NCI-H2227 (cell line): Measurements from ENCODE around the gene PSTPIP1.

Experiments
- DNase-seq: peaks from one replicate; lab custom pipeline; 2025; ENCODE audit not compliant: unreplicated experiment; lab: John Stamatoyannopoulos, UW

The PSTPIP1 gene

GRCh38 chr15:77066971-77067690, 72.2 kb downstream of the PSTPIP1 start:
- DNase-seq: no peak

GRCh38 chr15:77067691-77068367, 72.9 kb downstream of the PSTPIP1 start:
- DNase-seq: no peak

GRCh38 chr15:77068633-77069032, 73.7 kb downstream of the PSTPIP1 start:
- no peak for DNase-seq

DNA sequence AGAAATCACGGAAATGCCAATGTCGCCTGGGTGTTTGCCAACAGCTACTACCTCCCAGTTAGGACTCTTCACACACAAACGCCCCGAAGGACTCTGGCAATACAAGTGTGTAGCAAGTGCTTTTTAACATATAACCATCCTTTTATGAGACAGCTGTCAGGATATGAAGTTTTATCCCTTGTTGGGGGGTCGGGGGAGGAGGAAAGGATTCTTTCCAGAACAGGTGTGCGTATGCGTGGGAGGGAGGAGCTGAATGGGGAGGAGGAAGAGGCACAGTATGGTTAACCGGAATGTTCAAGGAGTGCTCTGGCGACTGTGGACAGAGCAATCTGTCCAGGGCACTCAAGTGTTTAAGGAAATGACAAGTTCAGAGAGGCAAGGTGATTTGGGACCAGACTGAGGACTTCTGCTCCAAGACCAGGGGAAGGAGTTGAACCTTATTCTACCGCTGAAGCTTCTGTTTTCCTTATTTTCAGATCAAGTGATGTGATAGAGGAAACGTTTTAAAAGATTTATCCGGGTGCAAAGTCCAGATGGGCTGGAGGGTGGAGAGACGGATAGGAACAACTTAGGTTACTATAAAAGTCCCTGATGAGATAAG, 74.7 kb downstream of the PSTPIP1 start:
- peak; percentile 6 for DNase-seq

DNA sequence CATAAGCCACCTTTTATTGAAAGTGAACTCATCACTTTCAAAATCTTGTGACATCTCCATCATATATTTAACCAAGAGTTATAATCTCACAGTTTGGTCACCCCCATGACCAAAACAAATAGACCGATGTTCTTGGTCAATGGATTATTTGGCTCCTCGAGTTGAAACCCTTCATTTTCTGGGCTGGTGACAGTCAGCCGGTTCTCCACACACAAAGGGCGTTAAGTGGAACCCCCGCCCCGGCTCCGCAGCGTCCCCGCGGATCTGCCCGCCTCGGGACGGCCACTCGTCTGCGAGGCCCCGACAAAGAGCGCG, 75.2 kb downstream of the PSTPIP1 start:
- no peak for DNase-seq

DNA sequence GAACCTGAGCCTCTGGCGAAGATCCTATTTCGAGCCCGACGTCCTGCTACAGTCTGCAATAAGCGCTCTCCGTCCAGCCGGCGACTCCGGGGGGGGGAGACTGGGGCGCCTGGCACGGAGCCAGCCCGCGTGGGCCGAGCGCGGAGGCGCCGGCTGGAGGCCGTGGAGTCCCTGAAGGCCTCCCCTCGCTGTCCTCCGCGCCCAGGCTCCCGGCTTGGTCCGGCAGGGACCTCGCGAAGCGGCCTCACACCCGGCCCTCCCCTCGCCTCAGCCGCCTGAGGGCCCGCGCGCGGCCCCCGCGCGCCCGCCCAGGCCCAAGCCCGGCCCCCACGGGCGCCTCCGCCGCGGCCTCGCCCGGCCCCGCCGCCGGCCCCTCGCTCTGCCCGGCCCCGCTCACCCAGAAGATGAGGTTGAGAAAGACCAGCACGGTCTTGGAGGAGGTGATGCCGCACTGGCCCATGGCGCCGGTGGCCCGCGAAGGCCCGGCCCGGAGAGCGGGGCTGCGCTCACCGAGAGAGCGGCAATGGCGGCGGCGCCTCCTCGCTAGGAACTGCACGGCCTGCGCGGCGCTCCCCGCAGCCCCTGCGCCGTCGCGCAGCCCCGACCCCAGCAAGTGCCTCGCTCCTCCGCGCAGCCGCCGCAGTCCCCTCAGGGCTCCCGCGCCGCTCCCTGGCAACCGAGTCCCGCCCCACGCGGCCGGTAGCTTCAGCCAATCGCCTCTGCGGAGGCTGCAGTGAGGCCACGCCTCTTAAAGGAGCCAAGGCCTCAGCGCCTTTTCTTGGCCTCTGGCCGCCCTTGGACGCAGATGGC, 75.8 kb downstream of the PSTPIP1 start, which contains the start of gene TSPAN3:
TSS of gene TSPAN3 (minus strand) at position 615 of the 810 bp plus-strand sequence. CDS start at position 460, 155 bp downstream.
- DNase-seq: peak; percentile 96

- DNase-seq: no peak
Observed at GRCh38 chr15:77071305-77072223, 76.6 kb downstream of the PSTPIP1 start.

GRCh38 chr15:77074350-77074749, 79.4 kb downstream of the PSTPIP1 start:
- DNase-seq: no peak

GRCh38 chr15:77075528-77075927, 80.6 kb downstream of the PSTPIP1 start:
- DNase-seq: peak; percentile 34

- DNase-seq: no peak
Observed at GRCh38 chr15:77076323-77076915, 81.5 kb downstream of the PSTPIP1 start.

- DNase-seq: no peak
Observed at GRCh38 chr15:77081971-77082370, 87.0 kb downstream of the PSTPIP1 start.

GRCh38 chr15:77083381-77084160, 88.6 kb downstream of the PSTPIP1 start:
- DNase-seq: peak; percentile 86

- no peak for DNase-seq
Observed at GRCh38 chr15:77084436-77084835, 89.5 kb downstream of the PSTPIP1 start.

DNA sequence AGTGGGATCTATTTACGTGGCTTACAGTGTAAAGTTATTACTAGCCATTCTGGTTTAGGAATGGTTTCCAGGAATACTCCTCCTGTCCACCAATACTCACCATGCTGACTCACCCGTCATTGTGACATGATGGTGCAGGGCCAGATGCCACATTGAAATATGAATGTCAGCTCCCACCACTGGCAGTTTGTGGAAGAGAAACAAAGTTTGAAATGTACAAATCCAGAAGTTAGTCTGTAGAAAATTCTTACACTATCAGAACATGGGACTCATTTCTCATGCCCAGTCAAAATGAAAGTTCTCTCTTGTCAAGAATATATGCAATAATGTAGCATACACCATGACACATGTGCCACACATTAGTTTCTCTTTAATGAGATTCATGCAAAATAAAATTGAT, 90.4 kb downstream of the PSTPIP1 start:
- no peak for DNase-seq
